HepG2 (cell line): Measurements from ENCODE around the gene GAGE10. TPM values are rescaled to one million over a fixed set of nuclear protein-coding genes. Genes with fewer than 3 reads are reported as not detected.

Experiments used
- ATAC-seq: fragments of 200-7000 bp; cut with Tn5 transposase; 3 replicates; pipeline ENCODE4 v1.9.1; 2020; ENCODE audit warnings: mild to moderate bottlenecking, moderate library complexity
- Bru-seq: library from RNA; stranded (reverse); fragments of 400-500 nt; gene quantifications from one replicate; lab custom pipeline; 2021; lab: Mats Ljungman, UMichigan
- BruChase-seq, 2 experiments: library from RNA; stranded (reverse); fragments of 400-500 nt; gene quantifications; one replicate each; lab custom pipeline; 2021; lab: Mats Ljungman, UMichigan
- BruUV-seq: library from RNA; stranded (reverse); fragments of 400-500 nt; replicated peaks from 2 replicates; lab custom pipeline; 2021; lab: Mats Ljungman, UMichigan
- CTCF ChIA-PET: fragments of 300-600 bp; formaldehyde crosslinking; extraction: SDS; loops from one replicate; lab custom pipeline; 2021; ENCODE audit warnings: low total read pairs, inconsistent platforms, low intra/inter-chr PET ratio; lab: Yijun Ruan, JAX
- POLR2A ChIA-PET: fragments of 350-600 bp; sonication (Branson Sonifier 250); formaldehyde crosslinking; loops from one replicate; lab custom pipeline; 2020; ENCODE audit warnings: antibody characterized with exemption, inconsistent platforms; lab: Yijun Ruan, JAX
- DNase-seq: peaks from one replicate; pipeline ENCODE4 v3.0.0-alpha.2; 2015; ENCODE audit warnings: low spot score
- FAIRE-seq: peaks from 3 replicates; lab custom pipeline; 2011; peaks lifted over from hg19 to GRCh38; lab: Jason Lieb, UNC
- H2AFZ ChIP-seq: one replicate; pipeline ENCODE4 v1.6.1; 2011; ENCODE audit warnings: low read length, inconsistent platforms
- H3K27ac ChIP-seq: fragments of 300-600 bp; 3 replicates; pipeline ENCODE4 v1.8.0; 2011; ENCODE audit warnings: mixed run types, mild to moderate bottlenecking, mixed read lengths, low read length, inconsistent platforms; ENCODE audit not compliant: insufficient read depth; ENCODE audit errors: extremely low read length
- H3K27me3 ChIP-seq, 2 experiments: fragments of 200-600 bp in 1 of 2; 2 replicates in 1 of 2; 3 replicates in 1 of 2; pipeline versions ENCODE4 v1.6.0 to v1.8.0; 2011; ENCODE audit warnings: low read length in 2 of 2, mild to moderate bottlenecking in 2 of 2, moderate library complexity in 2 of 2, inconsistent platforms in 1 of 2; ENCODE audit not compliant: insufficient read depth in 2 of 2, control insufficient read depth in 1 of 2
- H3K36me3 ChIP-seq, 2 experiments: fragments of 200-600 bp in 1 of 2; replicated peaks in 1 of 2; 2 replicates in 1 of 2; 3 replicates in 1 of 2; pipeline versions ENCODE4 v1.5.1 to v1.8.0; 2011; ENCODE audit warnings: low read length in 2 of 2, inconsistent platforms in 1 of 2; ENCODE audit not compliant: insufficient read depth in 2 of 2, control insufficient read depth in 1 of 2
- H3K4me1 ChIP-seq: 2 replicates; pipeline ENCODE4 v1.5.1; 2012; ENCODE audit warnings: low read length, inconsistent platforms; ENCODE audit not compliant: insufficient read depth
- H3K4me2 ChIP-seq: 2 replicates; pipeline ENCODE4 v1.6.0; 2011; ENCODE audit warnings: low read depth, low read length, inconsistent platforms
- H3K4me3 ChIP-seq, 3 experiments: fragments of 200-600 bp in 1 of 3; sonication (generic), shearing (Covaris generic) in 1 of 3; replicated peaks in 1 of 3; 2 replicates each; pipeline ENCODE4 v1.5.1; 2011 to 2016; ENCODE audit warnings: low read length in 3 of 3, inconsistent platforms in 2 of 3, low read depth in 2 of 3, mild to moderate bottlenecking in 2 of 3, control low read depth in 1 of 3, mixed read lengths in 1 of 3; ENCODE audit not compliant: insufficient read depth in 1 of 3
- H3K79me2 ChIP-seq: one replicate; pipeline ENCODE4 v1.6.1; 2011; ENCODE audit warnings: low read length, inconsistent platforms; ENCODE audit not compliant: insufficient read depth
- H3K9ac ChIP-seq: 2 replicates; pipeline ENCODE4 v1.6.0; 2011; ENCODE audit warnings: mild to moderate bottlenecking, low read depth, low read length, inconsistent platforms; ENCODE audit not compliant: insufficient read depth
- H3K9me3 ChIP-seq: 2 replicates; pipeline ENCODE4 v1.5.1; 2012; ENCODE audit warnings: mild to moderate bottlenecking, low read length
- H4K20me1 ChIP-seq: 2 replicates; pipeline ENCODE4 v1.6.0; 2011; ENCODE audit warnings: inconsistent platforms, mild to moderate bottlenecking, low read length, moderate library complexity; ENCODE audit not compliant: insufficient read depth
- KLF11 ChIP-seq: IDR thresholded peaks from 2 replicates; pipeline ENCODE4 v1.6.1; 2016; ENCODE audit warnings: missing compliant biosample characterization
- PRDM15 ChIP-seq: sonication (generic); formaldehyde crosslinking; IDR thresholded peaks from 2 replicates; pipeline ENCODE4 v1.4.0; 2020; ENCODE audit warnings: missing genetic modification reagents
- SP2 ChIP-seq: sonication (generic); formaldehyde crosslinking; IDR thresholded peaks from 2 replicates; pipeline ENCODE4 v1.5.1; 2020; ENCODE audit warnings: mild to moderate bottlenecking, missing genetic modification reagents
- SPEN ChIP-seq: sonication (generic); formaldehyde crosslinking; IDR thresholded peaks from 2 replicates; pipeline ENCODE4 v1.5.1; 2020; ENCODE audit warnings: low read depth, mild to moderate bottlenecking, missing genetic modification reagents
- ZNF256 ChIP-seq: sonication (generic); formaldehyde crosslinking; conservative IDR thresholded peaks from 2 replicates; pipeline ENCODE4 v1.4.0; 2020; ENCODE audit warnings: missing genetic modification reagents
- ZNF550 ChIP-seq: sonication (generic); formaldehyde crosslinking; IDR thresholded peaks from 2 replicates; pipeline ENCODE4 v1.4.0; 2020; ENCODE audit warnings: mild to moderate bottlenecking, missing genetic modification reagents, borderline replicate concordance
- WGBS: methylation state at CpG from one replicate; pipeline ENCODE4 v1.1.6; 2017; ENCODE audit warnings: low lambda C conversion rate; 5-methylcytosine and 5-hydroxymethylcytosine counted together
- in situ Hi-C: cut with HindIII; loops from 2 replicates; pipeline ENCODE4 v1.10.0; 2017; ENCODE audit warnings: low pct_unique_long_range_greater_than_20kb; ENCODE audit not compliant: extremely low pct_ligation_motif_present
- intact Hi-C: fragments of 100-400 bp; cut with micrococcal nuclease; formaldehyde crosslinking; loops from one replicate; pipeline ENCODE4 v1.10.0; 2022; ENCODE audit not compliant: unreplicated experiment
- long read RNA-seq, 2 experiments: library from RNA in 1 of 2; library from polyadenylated mRNA in 1 of 2; stranded (forward) in 1 of 2; unstranded in 1 of 2; transcript quantifications; one replicate each; pipeline ENCODE4 v2.0.0, GENCODE V29; 2019 to 2022
- polyA minus RNA-seq, 3 experiments: library from RNA; depleted of rRNA, polyadenylated mRNA; stranded (reverse); fragments of >200 nt; gene quantifications; 2 replicates each; pipeline ENCODE4 v1.2.3, GENCODE V29; 2011; ENCODE audit warnings: low replicate concordance in 1 of 3
- polyA plus RNA-seq, 8 experiments: library from polyadenylated mRNA; depleted of rRNA in 3 of 8; stranded (reverse) in 7 of 8; unstranded in 1 of 8; fragments of >200 nt; fragmentation: Illumina TruSeq in 4 of 8; extraction: Trizol in 4 of 8; gene quantifications; 2 replicates each; pipeline versions ENCODE4 v1.2.1 to v1.2.3, GENCODE V29; 2011 to 2016; ENCODE audit warnings: low read depth in 4 of 8, missing spikeins in 1 of 8, mixed read lengths in 1 of 8; ENCODE audit not compliant: insufficient read depth in 1 of 8
- total RNA-seq, 5 experiments: library from RNA; depleted of rRNA; stranded (reverse); fragments of >200 nt; fragmentation: Illumina TruSeq; extraction: Trizol; gene quantifications; 2 replicates each; pipeline ENCODE4 v1.2.3, GENCODE V29; 2016; ENCODE audit warnings: low read depth in 1 of 5
- TF ChIP-seq, protein P1 (sequence below): sonication (generic); formaldehyde crosslinking; IDR thresholded peaks from 2 replicates; pipeline ENCODE4 v1.5.0; 2020; ENCODE audit warnings: mild to moderate bottlenecking, missing genetic modification reagents
- TF ChIP-seq, protein P2 (sequence below): sonication (generic); formaldehyde crosslinking; conservative IDR thresholded peaks from 2 replicates; pipeline ENCODE4 v1.4.0; 2020; ENCODE audit warnings: missing genetic modification reagents
- TF ChIP-seq, protein P3 (sequence below): sonication (generic); formaldehyde crosslinking; IDR thresholded peaks from 2 replicates; pipeline ENCODE4 v1.4.0; 2020; ENCODE audit warnings: missing genetic modification reagents, borderline replicate concordance

GAGE10 gene
- total RNA-seq (2016; rRNA removed; fragmentation: Illumina TruSeq; extraction: Trizol) (not detected in 2 replicates), polyA plus RNA-seq (2011; rRNA removed) (not detected in 2 replicates), polyA minus RNA-seq (2011; rRNA and poly(A)+ RNA removed; ENCODE audit: low replicate concordance) (not detected in 2 replicates), Bru-seq, nascent RNA (not detected), BruChase-seq, experiment 1, labeled RNA remaining after a 6-hour chase (percentile 7 among the genes with signal in this experiment), BruChase-seq, experiment 2, labeled RNA remaining after a 2-hour chase (not detected)
- total RNA-seq (2016; cell fraction: cytosol; rRNA removed; fragmentation: Illumina TruSeq; extraction: Trizol; ENCODE audit: low read depth), result not detected in 2 replicates
- total RNA-seq (2016; cell fraction: insoluble cytoplasmic fraction; rRNA removed; fragmentation: Illumina TruSeq; extraction: Trizol), result not detected in 2 replicates
- not detected in 2 replicates for total RNA-seq (2016; cell fraction: membrane; rRNA removed; fragmentation: Illumina TruSeq; extraction: Trizol)
- not detected in 2 replicates for total RNA-seq (2016; cell fraction: nucleus; rRNA removed; fragmentation: Illumina TruSeq; extraction: Trizol)
- polyA plus RNA-seq (2011; cell fraction: cytosol; rRNA removed), result not detected in 2 replicates
- polyA plus RNA-seq (2011; cell fraction: nucleus; rRNA removed), result not detected in 2 replicates
- polyA plus RNA-seq (2012), result not detected in 2 replicates
- not detected in 2 replicates for polyA plus RNA-seq (2016; cell fraction: cytosol; fragmentation: Illumina TruSeq; extraction: Trizol; ENCODE audit: low read depth)
- polyA plus RNA-seq (2016; cell fraction: insoluble cytoplasmic fraction; fragmentation: Illumina TruSeq; extraction: Trizol; ENCODE audit: low read depth), result not detected in 2 replicates
- not detected in 2 replicates for polyA plus RNA-seq (2016; cell fraction: membrane; fragmentation: Illumina TruSeq; extraction: Trizol; ENCODE audit: low read depth)
- polyA plus RNA-seq (2016; cell fraction: nucleus; fragmentation: Illumina TruSeq; extraction: Trizol; ENCODE audit: insufficient read depth, low read depth), result not detected in 2 replicates
- not detected in 2 replicates for polyA minus RNA-seq (2011; cell fraction: cytosol; rRNA and poly(A)+ RNA removed)
- not detected in 2 replicates for polyA minus RNA-seq (2011; cell fraction: nucleus; rRNA and poly(A)+ RNA removed)
- long read RNA-seq, experiment 1, result 0 reads
- long read RNA-seq, experiment 2, result 0 reads

- CTCF ChIA-PET, result no interaction called here
- ATAC-seq (no peak), FAIRE-seq (no peak), DNase-seq (no peak)
- POLR2A ChIA-PET, result no interaction called here
- BruUV-seq, result no TSS peak
- H3K4me3 ChIP-seq, result no peak within 1 kb of the TSS
- H3K9ac ChIP-seq, result no peak within 1 kb of the TSS
- no peak within 1 kb of the TSS for H2AFZ ChIP-seq
- no peaks in the 10 kb centered on the region for H4K20me1 ChIP-seq
- H3K9me3 ChIP-seq, result no peaks in the 10 kb centered on the region
- no peaks in the 10 kb centered on the region for H3K27me3 ChIP-seq
- 24% methylated on average over 6 of the region's 15 CpGs for WGBS
- no peak within 1 kb of the TSS for H3K4me2 ChIP-seq
- no peaks in the 10 kb centered on the region for H3K4me1 ChIP-seq
- intact Hi-C loops (no loop called here), in situ Hi-C loops (no loop called here)
- no peaks in the 10 kb centered on the region for H3K36me3 ChIP-seq
- H3K79me2 ChIP-seq, result no peaks in the 10 kb centered on the region
- H3K27ac ChIP-seq, result no peak within 1 kb of the TSS
- TF ChIP-seq, protein P1, sequence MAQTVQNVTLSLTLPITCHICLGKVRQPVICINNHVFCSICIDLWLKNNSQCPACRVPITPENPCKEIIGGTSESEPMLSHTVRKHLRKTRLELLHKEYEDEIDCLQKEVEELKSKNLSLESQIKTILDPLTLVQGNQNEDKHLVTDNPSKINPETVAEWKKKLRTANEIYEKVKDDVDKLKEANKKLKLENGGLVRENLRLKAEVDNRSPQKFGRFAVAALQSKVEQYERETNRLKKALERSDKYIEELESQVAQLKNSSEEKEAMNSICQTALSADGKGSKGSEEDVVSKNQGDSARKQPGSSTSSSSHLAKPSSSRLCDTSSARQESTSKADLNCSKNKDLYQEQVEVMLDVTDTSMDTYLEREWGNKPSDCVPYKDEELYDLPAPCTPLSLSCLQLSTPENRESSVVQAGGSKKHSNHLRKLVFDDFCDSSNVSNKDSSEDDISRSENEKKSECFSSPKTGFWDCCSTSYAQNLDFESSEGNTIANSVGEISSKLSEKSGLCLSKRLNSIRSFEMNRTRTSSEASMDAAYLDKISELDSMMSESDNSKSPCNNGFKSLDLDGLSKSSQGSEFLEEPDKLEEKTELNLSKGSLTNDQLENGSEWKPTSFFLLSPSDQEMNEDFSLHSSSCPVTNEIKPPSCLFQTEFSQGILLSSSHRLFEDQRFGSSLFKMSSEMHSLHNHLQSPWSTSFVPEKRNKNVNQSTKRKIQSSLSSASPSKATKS, result no peak
- TF ChIP-seq SPEN (CRISPR knock-in tag) (no peak), SP2 (CRISPR knock-in tag) (no peak), PRDM15 (no peak), ZNF256 (CRISPR knock-in tag) (no peak), ZNF550 (CRISPR knock-in tag) (no peak), KLF11 (CRISPR knock-in tag) (no peak)
- TF ChIP-seq, protein P2, sequence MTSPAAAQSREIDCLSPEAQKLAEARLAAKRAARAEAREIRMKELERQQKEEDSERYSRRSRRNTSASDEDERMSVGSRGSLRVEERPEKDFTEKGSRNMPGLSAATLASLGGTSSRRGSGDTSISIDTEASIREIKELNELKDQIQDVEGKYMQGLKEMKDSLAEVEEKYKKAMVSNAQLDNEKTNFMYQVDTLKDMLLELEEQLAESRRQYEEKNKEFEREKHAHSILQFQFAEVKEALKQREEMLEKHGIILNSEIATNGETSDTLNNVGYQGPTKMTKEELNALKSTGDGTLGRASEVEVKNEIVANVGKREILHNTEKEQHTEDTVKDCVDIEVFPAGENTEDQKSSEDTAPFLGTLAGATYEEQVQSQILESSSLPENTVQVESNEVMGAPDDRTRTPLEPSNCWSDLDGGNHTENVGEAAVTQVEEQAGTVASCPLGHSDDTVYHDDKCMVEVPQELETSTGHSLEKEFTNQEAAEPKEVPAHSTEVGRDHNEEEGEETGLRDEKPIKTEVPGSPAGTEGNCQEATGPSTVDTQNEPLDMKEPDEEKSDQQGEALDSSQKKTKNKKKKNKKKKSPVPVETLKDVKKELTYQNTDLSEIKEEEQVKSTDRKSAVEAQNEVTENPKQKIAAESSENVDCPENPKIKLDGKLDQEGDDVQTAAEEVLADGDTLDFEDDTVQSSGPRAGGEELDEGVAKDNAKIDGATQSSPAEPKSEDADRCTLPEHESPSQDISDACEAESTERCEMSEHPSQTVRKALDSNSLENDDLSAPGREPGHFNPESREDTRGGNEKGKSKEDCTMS (CRISPR knock-in tag), result no peak
- TF ChIP-seq, protein P3, sequence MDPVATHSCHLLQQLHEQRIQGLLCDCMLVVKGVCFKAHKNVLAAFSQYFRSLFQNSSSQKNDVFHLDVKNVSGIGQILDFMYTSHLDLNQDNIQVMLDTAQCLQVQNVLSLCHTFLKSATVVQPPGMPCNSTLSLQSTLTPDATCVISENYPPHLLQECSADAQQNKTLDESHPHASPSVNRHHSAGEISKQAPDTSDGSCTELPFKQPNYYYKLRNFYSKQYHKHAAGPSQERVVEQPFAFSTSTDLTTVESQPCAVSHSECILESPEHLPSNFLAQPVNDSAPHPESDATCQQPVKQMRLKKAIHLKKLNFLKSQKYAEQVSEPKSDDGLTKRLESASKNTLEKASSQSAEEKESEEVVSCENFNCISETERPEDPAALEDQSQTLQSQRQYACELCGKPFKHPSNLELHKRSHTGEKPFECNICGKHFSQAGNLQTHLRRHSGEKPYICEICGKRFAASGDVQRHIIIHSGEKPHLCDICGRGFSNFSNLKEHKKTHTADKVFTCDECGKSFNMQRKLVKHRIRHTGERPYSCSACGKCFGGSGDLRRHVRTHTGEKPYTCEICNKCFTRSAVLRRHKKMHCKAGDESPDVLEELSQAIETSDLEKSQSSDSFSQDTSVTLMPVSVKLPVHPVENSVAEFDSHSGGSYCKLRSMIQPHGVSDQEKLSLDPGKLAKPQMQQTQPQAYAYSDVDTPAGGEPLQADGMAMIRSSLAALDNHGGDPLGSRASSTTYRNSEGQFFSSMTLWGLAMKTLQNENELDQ, result no peak
Measured at GRCh38 chrX:49303346-49303745, at the start of gene GAGE10. Gene GAGE10, plus strand, starts transcription at chrX:49303646. Its CDS starts 1,214 bp downstream, at chrX:49304860.
